ENCODE measurements around the gene BLOC1S4.
"Not testable (repeated sequence)": the region's sequence is repeated elsewhere in the genome, so short reads cannot be mapped to it uniquely, and the experiment has no call there.

DNA sequence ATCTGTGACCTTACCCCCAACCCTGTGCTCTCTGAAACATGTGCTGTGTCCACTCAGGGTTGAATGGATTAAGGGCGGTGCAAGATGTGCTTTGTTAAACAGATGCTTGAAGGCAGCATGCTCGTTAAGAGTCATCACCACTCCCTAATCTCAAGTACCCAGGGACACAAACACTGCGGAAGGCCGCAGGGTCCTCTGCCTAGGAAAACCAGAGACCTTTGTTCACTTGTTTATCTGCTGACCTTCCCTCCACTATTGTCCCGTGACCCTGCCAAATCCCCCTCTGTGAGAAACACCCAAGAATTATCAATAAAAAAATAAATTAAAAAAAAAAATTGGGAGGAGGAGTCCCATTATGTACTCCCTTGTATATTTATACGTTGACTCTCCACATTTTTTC lies 40.4 kb downstream of the BLOC1S4 start:
- TF ChIP-seq, protein P1, sequence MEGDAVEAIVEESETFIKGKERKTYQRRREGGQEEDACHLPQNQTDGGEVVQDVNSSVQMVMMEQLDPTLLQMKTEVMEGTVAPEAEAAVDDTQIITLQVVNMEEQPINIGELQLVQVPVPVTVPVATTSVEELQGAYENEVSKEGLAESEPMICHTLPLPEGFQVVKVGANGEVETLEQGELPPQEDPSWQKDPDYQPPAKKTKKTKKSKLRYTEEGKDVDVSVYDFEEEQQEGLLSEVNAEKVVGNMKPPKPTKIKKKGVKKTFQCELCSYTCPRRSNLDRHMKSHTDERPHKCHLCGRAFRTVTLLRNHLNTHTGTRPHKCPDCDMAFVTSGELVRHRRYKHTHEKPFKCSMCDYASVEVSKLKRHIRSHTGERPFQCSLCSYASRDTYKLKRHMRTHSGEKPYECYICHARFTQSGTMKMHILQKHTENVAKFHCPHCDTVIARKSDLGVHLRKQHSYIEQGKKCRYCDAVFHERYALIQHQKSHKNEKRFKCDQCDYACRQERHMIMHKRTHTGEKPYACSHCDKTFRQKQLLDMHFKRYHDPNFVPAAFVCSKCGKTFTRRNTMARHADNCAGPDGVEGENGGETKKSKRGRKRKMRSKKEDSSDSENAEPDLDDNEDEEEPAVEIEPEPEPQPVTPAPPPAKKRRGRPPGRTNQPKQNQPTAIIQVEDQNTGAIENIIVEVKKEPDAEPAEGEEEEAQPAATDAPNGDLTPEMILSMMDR (IDR thresholded peaks at IDR 0.05; ENCODE audit: insufficient read depth, low read length, poor library complexity, severe bottlenecking) = not testable (repeated sequence)
- not testable (repeated sequence) for TF ChIP-seq EZH2phosphoT487 (conservative IDR thresholded peaks at IDR 0.05; ENCODE audit: low read length)

All from SU-DHL-6 (cell line).